Liver (tissue), 4 donors: ENCODE results near the gene OR1Q1. TPM values are rescaled to one million over a fixed set of nuclear protein-coding genes. Genes with fewer than 3 reads are reported as not detected.

Source experiments
- polyA plus RNA-seq, 2 donors: library from polyadenylated mRNA; stranded (reverse) in 1 of 2; unstranded in 1 of 2; fragments of 200-250 nt in 1 of 2; fragments of >200 nt in 1 of 2; fragmentation: Nextera tagmentation in 1 of 2; extraction: Ambion mirVana in 1 of 2; gene quantifications; one replicate each; pipeline versions ENCODE4 v1.2.1 to v1.2.3, GENCODE V29; 2013 to 2015
- total RNA-seq, 2 donors: library from RNA; depleted of rRNA; stranded (reverse); fragments of >200 nt; gene quantifications; one replicate each; pipeline ENCODE4 v1.2.3, GENCODE V29; 2014
- donor health status: healthy.
- donor health status: healthy.
- donor health status: healthy.

The OR1Q1 gene
- total and polyA plus RNA-seq, 4 donors: not detected

Other genes starting within 250 kb of the OR1Q1 start
- gene PTGS1, start 243.7 kb upstream of the OR1Q1 start, total RNA-seq: 1 to 10 TPM in 1 of 2 donors, under 1 TPM in 1; 0.84 to 5.3 TPM
- 1 to 10 TPM in 1 of 2 donors, under 1 TPM in 1; 0.85 to 1.4 TPM for gene PTGS1, start 243.7 kb upstream of the OR1Q1 start, polyA plus RNA-seq
- not detected for gene OR1J1, start 136.8 kb upstream of the OR1Q1 start, total RNA-seq
- not detected for gene OR1J1, start 136.8 kb upstream of the OR1Q1 start, polyA plus RNA-seq
- gene OR1J2, start 103.9 kb upstream of the OR1Q1 start, total RNA-seq: not detected
- not detected for gene OR1J2, start 103.9 kb upstream of the OR1Q1 start, polyA plus RNA-seq
- not detected for gene OR1J4, start 95.6 kb upstream of the OR1Q1 start, total RNA-seq
- gene OR1J4, start 95.6 kb upstream of the OR1Q1 start, polyA plus RNA-seq: not detected
- not detected for gene OR1N1, start 87.4 kb upstream of the OR1Q1 start, total RNA-seq
- not detected for gene OR1N1, start 87.4 kb upstream of the OR1Q1 start, polyA plus RNA-seq
- gene OR1N2, start 61.6 kb upstream of the OR1Q1 start, total RNA-seq: not detected
- gene OR1N2, start 61.6 kb upstream of the OR1Q1 start, polyA plus RNA-seq: not detected
- under 1 TPM in 1 of 2 donors, not detected in 1; 0.08 TPM for gene OR1L8, start 31.4 kb upstream of the OR1Q1 start, total RNA-seq
- not detected for gene OR1L8, start 31.4 kb upstream of the OR1Q1 start, polyA plus RNA-seq
- not detected for gene OR1B1, start 42.9 kb downstream of the OR1Q1 start, total RNA-seq
- not detected for gene OR1B1, start 42.9 kb downstream of the OR1Q1 start, polyA plus RNA-seq
- gene OR1L1, start 47.0 kb downstream of the OR1Q1 start, total RNA-seq: not detected
- not detected for gene OR1L1, start 47.0 kb downstream of the OR1Q1 start, polyA plus RNA-seq
- gene OR1L3, start 60.4 kb downstream of the OR1Q1 start, total RNA-seq: not detected
- not detected for gene OR1L3, start 60.4 kb downstream of the OR1Q1 start, polyA plus RNA-seq
- gene OR1L4, start 109.3 kb downstream of the OR1Q1 start, total RNA-seq: not detected
- gene OR1L4, start 109.3 kb downstream of the OR1Q1 start, polyA plus RNA-seq: not detected
- not detected for gene OR1L6, start 127.6 kb downstream of the OR1Q1 start, total RNA-seq
- gene OR1L6, start 127.6 kb downstream of the OR1Q1 start, polyA plus RNA-seq: not detected
- not detected for gene OR5C1, start 174.2 kb downstream of the OR1Q1 start, total RNA-seq
- not detected for gene OR5C1, start 174.2 kb downstream of the OR1Q1 start, polyA plus RNA-seq
- not detected for gene OR1K1, start 185.4 kb downstream of the OR1Q1 start, total RNA-seq
- gene OR1K1, start 185.4 kb downstream of the OR1Q1 start, polyA plus RNA-seq: not detected
- gene PDCL, start 213.8 kb downstream of the OR1Q1 start, total RNA-seq: 10 to 100 TPM in 1 of 2 donors, 1 to 10 TPM in 1; 6.9 to 15.2 TPM
- 1 to 10 TPM; 3.0 to 3.8 TPM for gene PDCL, start 213.8 kb downstream of the OR1Q1 start, polyA plus RNA-seq